ENCODE measurements around the gene ATP6V1A. TPM values are rescaled to one million over a fixed set of nuclear protein-coding genes. Genes with fewer than 3 reads are reported as not detected.

ATP6V1A gene
- polyA plus RNA-seq, 3 donors, result 35.1 to 295 (median 254) TPM

DNA sequence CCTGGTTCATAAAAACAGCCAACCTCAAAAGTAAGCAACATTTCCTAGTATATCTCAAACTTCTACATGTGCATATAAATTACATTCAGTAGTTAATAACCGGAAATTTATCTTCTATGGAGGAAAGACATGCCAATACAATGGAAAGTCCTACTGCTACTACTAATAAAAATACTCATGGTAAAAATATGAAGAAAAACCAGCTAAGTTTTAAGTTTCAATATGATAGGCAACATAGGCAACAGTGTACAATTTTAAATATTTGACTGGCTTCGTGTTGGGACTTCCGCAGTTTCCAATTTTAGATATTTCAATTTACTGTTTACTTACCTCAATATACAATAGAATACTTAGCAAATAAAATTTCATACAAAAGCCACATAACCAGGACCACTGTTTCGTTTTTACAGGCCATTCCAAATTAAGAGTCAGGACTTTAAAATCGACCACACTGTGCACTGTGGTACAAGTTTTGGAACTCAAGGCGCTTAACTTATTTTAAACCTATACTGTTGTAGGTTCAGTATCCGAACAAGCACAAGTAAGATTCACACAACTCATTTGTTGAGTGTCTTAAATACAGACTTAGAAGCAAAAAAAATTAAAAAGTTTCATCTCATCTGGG is 3.7 kb upstream of the ATP6V1A start:
- H3K4me1 Mint-ChIP-seq, result peaks cover 46% of the 10 kb centered on the region

DNA sequence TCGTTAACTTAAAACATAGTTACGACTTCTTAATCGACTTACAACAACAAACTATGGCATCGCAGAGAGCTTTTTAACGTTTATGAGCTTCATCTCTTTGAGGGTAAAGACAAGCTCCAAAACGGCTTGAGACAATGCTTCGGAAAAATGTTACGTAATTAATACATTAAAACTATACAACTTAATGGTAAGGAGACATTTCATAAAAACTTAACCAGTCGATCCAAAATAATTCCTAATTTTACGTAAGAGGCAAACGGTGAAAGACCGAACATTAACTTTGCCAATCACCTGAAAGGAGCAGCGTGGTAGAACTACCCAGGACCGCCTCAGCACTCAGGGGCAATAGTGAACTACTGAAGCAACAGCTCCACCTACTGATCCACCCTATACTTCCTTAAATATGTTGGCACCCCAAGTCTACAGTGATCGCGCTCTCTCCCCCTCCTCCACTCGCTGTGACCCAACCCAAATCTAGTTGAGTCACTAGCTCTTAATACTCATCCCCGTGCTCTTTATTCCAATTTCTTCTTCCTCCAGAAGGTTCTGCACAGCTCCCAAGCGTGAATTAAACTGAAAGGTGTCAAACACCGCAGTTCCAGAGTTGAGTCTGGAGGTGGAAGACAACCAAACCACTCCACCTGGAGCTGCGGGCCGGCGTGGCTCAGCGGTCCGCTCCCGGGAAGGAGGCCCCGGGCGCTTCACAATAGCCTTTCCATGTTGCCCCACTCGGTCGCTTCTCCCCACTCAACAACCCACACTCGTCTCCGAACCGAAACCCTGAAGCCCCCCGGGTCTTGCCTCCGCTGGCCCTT is 1.7 kb upstream of the ATP6V1A start:
- H3K4me1 ChIP-seq (ENCODE audit: control insufficient read depth in 1 of 2, insufficient read depth in 2 of 2, low read length in 2 of 2), result peaks cover 36 to 60% of the 10 kb centered on the region in 2 donors
- H3K27me3 ChIP-seq (ENCODE audit: control insufficient read depth in 2 of 2, insufficient read depth in 2 of 2, low read length in 2 of 2), result no peaks in the 10 kb centered on the region
- DNase-seq, result peak; percentile 95 to 98 (median 96)
- peaks cover 65% of the 10 kb centered on the region for H3K4me1 Mint-ChIP-seq
- peak overlapping the region; percentile 96 to 100 for H3K4me3 Mint-ChIP-seq
- under 1% methylated on average over 25 of the region's 35 CpGs for WGBS (ENCODE audit: insufficient coverage)
- H3K36me3 ChIP-seq (replicated peaks in 1 of 2; ENCODE audit: control insufficient read depth in 1 of 2, insufficient read depth in 2 of 2, low read length in 2 of 2), result no peaks in the 10 kb centered on the region
- H4K20me1 ChIP-seq (ENCODE audit: insufficient read depth, low read length), result peaks cover 69% of the 10 kb centered on the region
- peak overlapping the region; percentile 98 for H3K9ac ChIP-seq (ENCODE audit: insufficient read depth, low read length, poor library complexity, severe bottlenecking)
- no peaks in the 10 kb centered on the region for H3K9me3 Mint-ChIP-seq
- H3K27ac Mint-ChIP-seq, result peak overlapping the region; percentile 99 to 100 (median 100)
- peaks cover 0 to 3% (median 0%) of the 10 kb centered on the region in 3 donors for H3K27me3 Mint-ChIP-seq (ENCODE audit: low read depth in 3 of 3)
- peak overlapping the region; percentile 94 to 98 for H3K27ac ChIP-seq (ENCODE audit: low read depth in 1 of 2, low read length in 2 of 2)
- H3K79me2 ChIP-seq (ENCODE audit: insufficient read depth, low read length), result peaks cover 94% of the 10 kb centered on the region
- H3K4me3 ChIP-seq (replicated peaks in 1 of 3; ENCODE audit: low read depth in 2 of 3, low read length in 3 of 3), result peak overlapping the region; percentile 68 to 99 (median 73)
- TF ChIP-seq, protein P1, sequence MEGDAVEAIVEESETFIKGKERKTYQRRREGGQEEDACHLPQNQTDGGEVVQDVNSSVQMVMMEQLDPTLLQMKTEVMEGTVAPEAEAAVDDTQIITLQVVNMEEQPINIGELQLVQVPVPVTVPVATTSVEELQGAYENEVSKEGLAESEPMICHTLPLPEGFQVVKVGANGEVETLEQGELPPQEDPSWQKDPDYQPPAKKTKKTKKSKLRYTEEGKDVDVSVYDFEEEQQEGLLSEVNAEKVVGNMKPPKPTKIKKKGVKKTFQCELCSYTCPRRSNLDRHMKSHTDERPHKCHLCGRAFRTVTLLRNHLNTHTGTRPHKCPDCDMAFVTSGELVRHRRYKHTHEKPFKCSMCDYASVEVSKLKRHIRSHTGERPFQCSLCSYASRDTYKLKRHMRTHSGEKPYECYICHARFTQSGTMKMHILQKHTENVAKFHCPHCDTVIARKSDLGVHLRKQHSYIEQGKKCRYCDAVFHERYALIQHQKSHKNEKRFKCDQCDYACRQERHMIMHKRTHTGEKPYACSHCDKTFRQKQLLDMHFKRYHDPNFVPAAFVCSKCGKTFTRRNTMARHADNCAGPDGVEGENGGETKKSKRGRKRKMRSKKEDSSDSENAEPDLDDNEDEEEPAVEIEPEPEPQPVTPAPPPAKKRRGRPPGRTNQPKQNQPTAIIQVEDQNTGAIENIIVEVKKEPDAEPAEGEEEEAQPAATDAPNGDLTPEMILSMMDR (IDR thresholded peaks at IDR 0.05), result peak; percentile 66
- intact Hi-C loops (cut with micrococcal nuclease), result loop anchor here (5.0 kb wide), 2 partner anchors 37 to 87 kb away; no protein-coding TSS in a partner anchor
- H3K9me3 ChIP-seq (replicated peaks in 1 of 2; ENCODE audit: control insufficient read depth in 1 of 2, insufficient read depth in 1 of 2, low read length in 2 of 2), result no peaks in the 10 kb centered on the region
- H2AFZ ChIP-seq (ENCODE audit: insufficient read depth, low read depth, low read length, poor library complexity, severe bottlenecking), result peak overlapping the region; percentile 83
- peak overlapping the region; percentile 98 for H3K4me2 ChIP-seq (replicated peaks; ENCODE audit: extremely low read depth, low read length, poor library complexity, severe bottlenecking)
- H3K36me3 Mint-ChIP-seq, result peaks cover 3 to 10% of the 10 kb centered on the region in 2 donors

More for the DNA sequence above, 3.7 kb upstream of the ATP6V1A start:
- no peaks in the 10 kb centered on the region for H3K36me3 ChIP-seq (replicated peaks in 1 of 2; ENCODE audit: control insufficient read depth in 1 of 2, insufficient read depth in 2 of 2, low read length in 2 of 2)
- no peak overlapping the region for H2AFZ ChIP-seq (ENCODE audit: insufficient read depth, low read depth, low read length, poor library complexity, severe bottlenecking)
- no peak overlapping the region for H3K4me3 ChIP-seq (replicated peaks in 1 of 3; ENCODE audit: low read depth in 2 of 3, low read length in 3 of 3)
- no peak for DNase-seq
- peak overlapping the region in 1 of 2 donors; percentile 5 for H3K27ac ChIP-seq (ENCODE audit: low read depth in 1 of 2, low read length in 2 of 2)
- peaks cover 94% of the 10 kb centered on the region for H3K79me2 ChIP-seq (ENCODE audit: insufficient read depth, low read length)
- Mint-ChIP-seq H3K27me3 (ENCODE audit: low read depth in 3 of 3) (peaks cover 0 to 3% (median 0%) of the 10 kb centered on the region in 3 donors), H3K9me3 (no peaks in the 10 kb centered on the region), H3K36me3 (peaks cover 3 to 10% of the 10 kb centered on the region in 2 donors), H3K27ac (peak overlapping the region in 3 of 7 donors; percentile 17 to 61 (median 26)), H3K4me3 (peak overlapping the region in 1 of 2 donors; percentile 27)
- TF ChIP-seq, protein P1 (IDR thresholded peaks at IDR 0.05), result no peak
- intact Hi-C loops (cut with micrococcal nuclease), result no loop called here
- H3K9me3 ChIP-seq (replicated peaks in 1 of 2; ENCODE audit: control insufficient read depth in 1 of 2, insufficient read depth in 1 of 2, low read length in 2 of 2), result no peaks in the 10 kb centered on the region
- 68% methylated on average over 3 of the region's 7 CpGs for WGBS (ENCODE audit: insufficient coverage)
- no peak overlapping the region for H3K4me2 ChIP-seq (replicated peaks; ENCODE audit: extremely low read depth, low read length, poor library complexity, severe bottlenecking)
- H3K9ac ChIP-seq (ENCODE audit: insufficient read depth, low read length, poor library complexity, severe bottlenecking), result no peak overlapping the region
- H3K27me3 ChIP-seq (ENCODE audit: control insufficient read depth in 2 of 2, insufficient read depth in 2 of 2, low read length in 2 of 2), result no peaks in the 10 kb centered on the region
- H3K4me1 ChIP-seq (ENCODE audit: control insufficient read depth in 1 of 2, insufficient read depth in 2 of 2, low read length in 2 of 2), result peaks cover 17 to 39% of the 10 kb centered on the region in 2 donors
- H4K20me1 ChIP-seq (ENCODE audit: insufficient read depth, low read length), result peaks cover 76% of the 10 kb centered on the region
